PC-3 (cell line): ENCODE measurements around the gene NUDT3. TPM values are rescaled to one million over a fixed set of nuclear protein-coding genes. Genes with fewer than 3 reads are reported as not detected.
A peak's percentile ranks its signal among the peaks of the same experiment; 100 is the strongest.

ENCODE experiments used
- ATAC-seq: fragments of 200-7000 bp; cut with Tn5 transposase; 2 replicates; pipeline ENCODE4 v1.9.1; 2020; ENCODE audit warnings: mild to moderate bottlenecking, moderate library complexity
- BruUV-seq: library from RNA; stranded (reverse); fragments of 400-500 nt; replicated peaks from 2 replicates; lab custom pipeline; 2021; lab: Mats Ljungman, UMichigan
- CTCF ChIA-PET: fragments of 300-600 bp; sonication (Branson Sonifier 250); formaldehyde crosslinking; loops from one replicate; lab custom pipeline; 2022; ENCODE audit warnings: antibody characterized with exemption; lab: Charles Lee
- POLR2A ChIA-PET: fragments of 300-600 bp; sonication (Branson Sonifier 250); formaldehyde crosslinking; loops from one replicate; lab custom pipeline; 2022; ENCODE audit warnings: antibody characterized with exemption; ENCODE audit not compliant: unreplicated experiment; lab: Charles Lee
- DNase-seq: peaks from one replicate; pipeline ENCODE4 v3.0.0-alpha.2; 2015
- H2AFZ ChIP-seq: fragments of 300-600 bp; sonication (generic); 2 replicates; pipeline ENCODE4 v1.6.0; 2016; ENCODE audit warnings: antibody characterized with exemption, low read length
- H3F3A ChIP-seq: fragments of 300-600 bp; sonication (generic); one replicate; pipeline ENCODE4 v1.6.0; 2017; ENCODE audit warnings: antibody characterized with exemption, low read length, control low read depth, mild to moderate bottlenecking; ENCODE audit not compliant: unreplicated experiment
- H3K27ac ChIP-seq: fragments of 300-600 bp; sonication (generic); 2 replicates; pipeline ENCODE4 v1.5.1; 2016; ENCODE audit warnings: mild to moderate bottlenecking, low read length
- H3K27me3 ChIP-seq: fragments of 300-600 bp; sonication (generic); 2 replicates; pipeline ENCODE4 v1.6.1; 2016; ENCODE audit warnings: low read length, mixed read lengths
- H3K36me3 ChIP-seq: fragments of 300-600 bp; sonication (generic); 2 replicates; pipeline ENCODE4 v1.6.1; 2016; ENCODE audit warnings: low read depth, mixed run types, low read length, mixed read lengths
- H3K4me1 ChIP-seq: fragments of 300-600 bp; sonication (generic); 2 replicates; pipeline ENCODE4 v1.5.1; 2016; ENCODE audit warnings: low read length; ENCODE audit not compliant: insufficient read depth
- H3K4me2 ChIP-seq: fragments of 300-600 bp; sonication (generic); 2 replicates; pipeline ENCODE4 v1.6.0; 2016; ENCODE audit warnings: low read length
- H3K4me3 ChIP-seq: fragments of 300-600 bp; sonication (generic); 2 replicates; pipeline ENCODE4 v1.5.1; 2016; ENCODE audit warnings: mild to moderate bottlenecking, low read length, mixed read lengths
- H3K79me2 ChIP-seq: fragments of 300-600 bp; sonication (generic); 2 replicates; pipeline ENCODE4 v1.6.1; 2017; ENCODE audit warnings: low read length, mixed read lengths
- H3K9ac ChIP-seq: fragments of 300-600 bp; sonication (generic); 2 replicates; pipeline ENCODE4 v1.6.0; 2016; ENCODE audit warnings: mild to moderate bottlenecking, low read length
- H3K9me2 ChIP-seq: fragments of 300-600 bp; sonication (generic); replicated peaks from 2 replicates; pipeline ENCODE4 v1.6.1; 2016; ENCODE audit warnings: mixed run types, low read length, mixed read lengths
- H3K9me3 ChIP-seq: fragments of 300-600 bp; sonication (generic); 2 replicates; pipeline ENCODE4 v1.6.1; 2016; ENCODE audit warnings: low read length, mixed read lengths
- H4K20me1 ChIP-seq: fragments of 300-600 bp; sonication (generic); 2 replicates; pipeline ENCODE4 v1.6.1; 2016; ENCODE audit warnings: low read length, mixed read lengths
- CTCF ChIP-seq: fragments of 300-600 bp; sonication (generic); conservative IDR thresholded peaks from 2 replicates; pipeline ENCODE4 v1.5.1; 2017; ENCODE audit warnings: antibody characterized with exemption, low read depth, mild to moderate bottlenecking, low read length
- EZH2 ChIP-seq: fragments of 300-600 bp; sonication (generic); IDR thresholded peaks from one replicate; pipeline ENCODE4 v1.6.1; 2017; ENCODE audit warnings: antibody characterized with exemption, mild to moderate bottlenecking, low read length; ENCODE audit not compliant: unreplicated experiment
- EZH2phosphoT487 ChIP-seq: fragments of 300-600 bp; sonication (generic); IDR thresholded peaks from 2 replicates; pipeline ENCODE4 v1.6.1; 2018; ENCODE audit warnings: mild to moderate bottlenecking, antibody characterized with exemption, low read length, borderline replicate concordance
- intact Hi-C: fragments of 100-400 bp; cut with micrococcal nuclease; formaldehyde crosslinking; loops from 2 replicates; pipeline ENCODE4 v1.9.0; 2023
- total RNA-seq: library from RNA; depleted of rRNA; stranded (reverse); fragments of >200 nt; gene quantifications from 2 replicates; pipeline ENCODE4 v1.2.3, GENCODE V29; 2014

The NUDT3 gene
- total RNA-seq, 1 experiment from 2014 or later, result 24.6 TPM

DNA sequence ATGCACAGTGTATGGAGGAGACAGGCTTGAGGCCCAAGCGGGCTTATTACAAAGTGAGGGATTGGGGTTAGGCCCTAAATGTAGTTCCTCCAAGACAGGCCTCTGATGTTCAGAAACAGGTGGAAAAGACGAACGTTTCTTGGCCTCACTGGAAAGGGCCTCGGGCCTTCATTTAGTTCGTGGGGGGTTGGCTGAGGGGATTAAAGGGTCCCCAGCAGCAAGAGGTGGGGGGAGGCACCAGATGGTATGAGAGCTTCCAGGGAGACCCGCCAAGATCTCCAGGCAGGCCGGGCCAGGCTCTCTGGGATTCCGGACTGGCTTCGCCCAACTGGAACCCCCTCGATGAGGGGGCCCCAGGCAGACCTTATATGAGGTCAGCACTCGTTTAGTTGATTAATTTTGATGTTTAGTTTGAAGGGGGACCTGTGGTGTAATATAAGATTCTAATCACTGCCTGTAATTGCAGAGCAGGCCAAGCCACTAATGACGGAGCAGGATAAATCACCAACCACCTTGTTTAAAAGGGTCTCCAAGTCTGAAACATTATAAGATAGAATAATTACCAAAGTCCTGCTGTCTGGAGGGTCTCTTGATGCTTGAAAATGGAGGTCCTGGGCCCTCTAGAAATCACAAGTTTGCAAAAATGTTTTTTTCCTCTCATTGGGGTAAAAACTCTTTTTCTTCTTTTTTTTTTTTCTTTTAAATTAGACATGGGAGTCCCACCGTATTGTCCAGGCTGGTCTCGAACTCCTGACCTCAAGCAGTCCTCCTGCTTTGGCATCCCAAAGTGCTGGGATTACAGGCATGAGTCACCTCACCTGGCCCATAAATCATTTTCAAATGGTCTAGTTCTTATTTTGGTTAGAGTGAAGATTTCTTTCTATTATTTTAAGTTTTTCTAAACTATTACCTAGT lies 153.6 kb downstream of the NUDT3 start:
- ChIA-PET POLR2A (no interaction called here), CTCF (no interaction called here)
- Histone ChIP-seq H3K79me2 (peaks cover 57% of the 10 kb centered on the region), H3K9ac (peak overlapping the region; percentile 95), H3K9me2 (no peaks in the 10 kb centered on the region), H4K20me1 (peaks cover 48% of the 10 kb centered on the region), H2AFZ (peak overlapping the region; percentile 49; the same call in 1 of the 2 replicates), H3K9me3 (no peaks in the 10 kb centered on the region), H3K36me3 (peaks cover 50% of the 10 kb centered on the region), H3K4me2 (peak overlapping the region; percentile 99), H3K27me3 (no peaks in the 10 kb centered on the region), H3K27ac (peak overlapping the region; percentile 75), H3K4me1 (peaks cover 67% of the 10 kb centered on the region), H3K4me3 (peak overlapping the region; percentile 94), H3F3A (peaks cover 34% of the 10 kb centered on the region)
- intact Hi-C loops, result no loop called here
- DNase-seq (peak; percentile 33), ATAC-seq (no peak)
- TSS peak; percentile 33 for BruUV-seq
- TF ChIP-seq EZH2phosphoT487 (no peak), CTCF (no peak), EZH2 (no peak)

DNA sequence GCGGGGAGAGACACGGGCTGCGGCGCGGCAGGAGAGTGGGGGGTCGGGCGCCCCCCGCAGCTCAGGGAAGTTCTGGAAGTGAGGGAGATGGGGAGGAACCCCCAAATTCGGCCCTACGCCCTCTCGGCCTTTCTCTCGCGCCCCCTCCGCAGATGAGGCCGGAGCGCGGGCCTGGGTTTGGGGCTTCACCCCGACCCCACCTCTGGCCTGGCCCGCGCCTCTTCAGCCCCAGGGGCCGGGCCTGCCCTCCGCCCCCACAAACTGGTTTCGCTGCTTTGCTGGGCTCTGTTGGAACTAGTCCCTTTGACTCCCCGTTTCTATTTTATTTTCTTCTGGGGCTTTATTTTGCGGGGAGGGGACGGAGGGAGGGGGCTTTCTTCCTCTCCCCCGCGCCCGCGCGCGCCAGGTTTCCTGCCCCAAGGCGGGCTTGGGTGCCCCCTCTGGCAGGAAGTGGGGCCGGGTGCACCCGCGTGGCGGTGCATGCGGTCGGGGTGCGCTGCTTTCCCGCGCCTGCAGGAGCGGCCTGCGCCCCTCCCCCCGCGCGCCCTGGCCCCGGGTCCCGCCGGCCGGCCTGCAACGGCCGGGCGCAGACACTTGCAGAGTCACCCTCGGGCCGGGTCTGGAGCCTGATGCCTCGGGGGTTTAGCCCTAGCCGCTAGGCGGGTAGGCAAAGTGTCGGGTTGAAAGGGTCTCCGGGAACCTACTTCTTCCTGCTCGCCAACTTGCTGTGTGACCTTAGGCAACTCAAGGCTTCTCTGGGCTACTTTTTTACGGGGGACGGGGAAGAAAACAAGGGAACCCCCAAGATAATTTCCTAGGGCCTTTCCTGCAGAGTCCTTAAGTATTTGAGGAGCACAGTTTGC lies 154.5 kb downstream of the NUDT3 start:
- peaks cover 25% of the 10 kb centered on the region for H3F3A ChIP-seq
- peaks cover 45% of the 10 kb centered on the region for H3K36me3 ChIP-seq
- intact Hi-C loops, result no loop called here
- peak; percentile 55 for DNase-seq
- H3K4me1 ChIP-seq, result peaks cover 58% of the 10 kb centered on the region
- H3K9me3 ChIP-seq, result no peaks in the 10 kb centered on the region
- peaks cover 57% of the 10 kb centered on the region for H3K79me2 ChIP-seq
- H3K9me2 ChIP-seq, result no peaks in the 10 kb centered on the region
- peak overlapping the region; percentile 99 for H3K4me2 ChIP-seq
- H3K27ac ChIP-seq, result peak overlapping the region; percentile 75
- POLR2A ChIA-PET, result no interaction called here
- peak overlapping the region; percentile 95 for H3K9ac ChIP-seq
- CTCF ChIA-PET, result no interaction called here
- H4K20me1 ChIP-seq, result peaks cover 48% of the 10 kb centered on the region
- BruUV-seq, result no TSS peak
- H3K27me3 ChIP-seq, result no peaks in the 10 kb centered on the region
- H3K4me3 ChIP-seq, result peak overlapping the region; percentile 94
- H2AFZ ChIP-seq, result peak overlapping the region; percentile 49
- no peak for TF ChIP-seq EZH2
- TF ChIP-seq CTCF, result peak; percentile 30; the same call in 1 of the 2 replicates
- TF ChIP-seq EZH2phosphoT487, result no peak
- no peak for ATAC-seq
